HTERT RPE-1 (cell line): ENCODE measurements around the gene MCRIP2.
"Not testable (repeated sequence)": the region's sequence is repeated elsewhere in the genome, so short reads cannot be mapped to it uniquely, and the experiment has no call there.

Experiments
- in situ Hi-C: fragments of 300-500 bp; cut with MboI; formaldehyde crosslinking; loops from 4 replicates; pipeline ENCODE4 v1.14.3; 2020; ENCODE audit warnings: low sequenced_read_pairs

The MCRIP2 gene

GRCh38 chr16:641326-642188, at the start of gene MCRIP2:
Gene MCRIP2, plus strand, starts transcription at chr16:641828. Its CDS starts 164 bp downstream, at chr16:641992.
- in situ Hi-C loops: no loop called here

GRCh38 chr16:591892-592517, 49.6 kb upstream of the MCRIP2 start:
- in situ Hi-C loops: no loop called here

GRCh38 chr16:592518-593306, 48.9 kb upstream of the MCRIP2 start:
- in situ Hi-C loops: no loop called here

- in situ Hi-C loops: no loop called here
Measured at GRCh38 chr16:593406-593805, 48.2 kb upstream of the MCRIP2 start.

- in situ Hi-C loops: no loop called here
Measured at GRCh38 chr16:593807-594206, 47.8 kb upstream of the MCRIP2 start.

GRCh38 chr16:595094-595528, 46.5 kb upstream of the MCRIP2 start:
- in situ Hi-C loops: no loop called here

GRCh38 chr16:595942-596735, 45.5 kb upstream of the MCRIP2 start:
- in situ Hi-C loops: no loop called here

GRCh38 chr16:596736-597060, 44.9 kb upstream of the MCRIP2 start:
- in situ Hi-C loops: no loop called here

GRCh38 chr16:597655-598054, 44.0 kb upstream of the MCRIP2 start:
- in situ Hi-C loops: not testable (repeated sequence)

GRCh38 chr16:598823-599739, 42.5 kb upstream of the MCRIP2 start:
- in situ Hi-C loops: no loop called here

- in situ Hi-C loops: no loop called here
Measured at GRCh38 chr16:600781-601180, 40.8 kb upstream of the MCRIP2 start.

GRCh38 chr16:603933-604332, 37.7 kb upstream of the MCRIP2 start:
- in situ Hi-C loops: no loop called here

- in situ Hi-C loops: no loop called here
Measured at GRCh38 chr16:606656-607307, 34.8 kb upstream of the MCRIP2 start.

GRCh38 chr16:608019-608418, 33.6 kb upstream of the MCRIP2 start:
- in situ Hi-C loops: no loop called here

- in situ Hi-C loops: no loop called here
Measured at GRCh38 chr16:609316-609715, 32.3 kb upstream of the MCRIP2 start.

- in situ Hi-C loops: no loop called here
Measured at GRCh38 chr16:609984-610383, 31.6 kb upstream of the MCRIP2 start.

- in situ Hi-C loops: no loop called here
Measured at GRCh38 chr16:610513-611381, 30.9 kb upstream of the MCRIP2 start.

- in situ Hi-C loops: no loop called here
Measured at GRCh38 chr16:615122-615521, 26.5 kb upstream of the MCRIP2 start.
